NT2/D1 (cell line): ENCODE results near the gene LSAMP.

Experiments
- SUZ12 ChIP-seq: IDR thresholded peaks from 2 replicates; pipeline ENCODE4 v1.6.1; 2011; ENCODE audit not compliant: insufficient read length, insufficient read depth; ENCODE audit errors: extremely low read depth
- YY1 ChIP-seq: IDR thresholded peaks from 2 replicates; pipeline ENCODE4 v1.6.1; 2011; ENCODE audit not compliant: insufficient read length, insufficient read depth
- ZNF274 ChIP-seq: IDR thresholded peaks from 2 replicates; pipeline ENCODE4 v1.6.1; 2011; ENCODE audit warnings: mild to moderate bottlenecking, low read depth, low read length

DNA sequence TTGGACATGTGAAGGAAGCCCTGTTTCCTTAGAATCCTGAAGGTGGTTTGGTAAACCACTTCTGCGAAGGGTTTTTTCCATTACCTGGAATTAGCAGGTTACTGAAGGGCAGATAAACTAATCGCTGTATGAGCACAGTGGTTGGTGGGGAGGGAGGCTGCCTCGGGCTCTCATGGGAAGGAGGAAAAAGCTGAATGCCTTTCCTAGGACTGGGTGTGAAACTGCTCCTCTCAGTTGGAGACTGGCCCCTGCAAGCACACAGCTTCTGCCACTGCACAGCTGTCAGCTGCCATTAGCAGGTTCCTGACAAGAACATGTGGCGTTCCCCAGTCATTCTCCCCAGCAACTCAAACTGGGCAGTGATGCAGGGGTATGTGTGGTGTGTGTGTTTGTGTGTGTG is 445.7 kb downstream of the LSAMP start:
- TF ChIP-seq SUZ12 (no peak), YY1 (no peak), ZNF274 (no peak)
